Measurements from ENCODE around the gene BLTP3B.

BLTP3B gene

GRCh38 chr12:100114574-100114973, 28.1 kb downstream of the BLTP3B start:
- Histone ChIP-seq H3K36me3 (ENCODE audit: control insufficient read depth, insufficient read depth, low read length) (no peaks in the 10 kb centered on the region), H3K9me3 (ENCODE audit: control insufficient read depth, insufficient read depth, low read depth, low read length) (0 out of 2 replicates have a peak, but pooled peaks cover 4% of the 10 kb centered on the region), H3K27me3 (ENCODE audit: control insufficient read depth, insufficient read depth, low read length) (no peaks in the 10 kb centered on the region), H3K9ac (ENCODE audit: low read length) (no peak overlapping the region), H3K4me1 (ENCODE audit: control insufficient read depth, insufficient read depth, low read length) (no peaks in the 10 kb centered on the region), H3K4me3 (ENCODE audit: low read depth, low read length) (no peak overlapping the region), H3K27ac (ENCODE audit: low read depth, low read length) (0 out of 2 replicates have a peak overlapping the region, but pooled peaks have one; percentile 38)

DNA sequence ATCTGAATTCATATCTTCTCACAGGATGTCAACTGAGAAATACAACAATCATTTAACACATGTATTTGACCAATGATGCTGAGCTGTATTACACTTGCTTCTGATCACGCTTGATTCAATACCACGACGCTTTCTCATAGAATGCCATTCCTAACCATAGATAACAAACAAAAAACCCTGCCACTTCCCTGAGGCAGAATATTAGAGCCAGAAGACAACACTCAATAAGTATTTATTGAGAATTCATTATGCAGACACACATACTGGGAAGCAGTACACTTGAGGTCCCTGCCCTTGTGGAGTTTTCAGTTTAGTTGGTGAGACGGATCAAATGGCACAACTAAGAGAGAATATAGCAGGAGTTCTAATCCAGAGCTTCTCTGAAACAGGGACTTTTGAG, 32.4 kb downstream of the BLTP3B start:
- H3K9ac ChIP-seq (ENCODE audit: low read length): no peak overlapping the region
- H3K4me3 ChIP-seq (ENCODE audit: low read depth, low read length): no peak overlapping the region
- no peaks in the 10 kb centered on the region for H3K4me1 ChIP-seq (ENCODE audit: control insufficient read depth, insufficient read depth, low read length)
- peaks cover 6% of the 10 kb centered on the region; the same call in 1 of the 2 replicates for H3K36me3 ChIP-seq (ENCODE audit: control insufficient read depth, insufficient read depth, low read length)
- no peaks in the 10 kb centered on the region for H3K27me3 ChIP-seq (ENCODE audit: control insufficient read depth, insufficient read depth, low read length)
- H3K9me3 ChIP-seq (ENCODE audit: control insufficient read depth, insufficient read depth, low read depth, low read length): no peaks in the 10 kb centered on the region; the same call in 1 of the 2 replicates
- H3K27ac ChIP-seq (ENCODE audit: low read depth, low read length): no peak overlapping the region

DNA sequence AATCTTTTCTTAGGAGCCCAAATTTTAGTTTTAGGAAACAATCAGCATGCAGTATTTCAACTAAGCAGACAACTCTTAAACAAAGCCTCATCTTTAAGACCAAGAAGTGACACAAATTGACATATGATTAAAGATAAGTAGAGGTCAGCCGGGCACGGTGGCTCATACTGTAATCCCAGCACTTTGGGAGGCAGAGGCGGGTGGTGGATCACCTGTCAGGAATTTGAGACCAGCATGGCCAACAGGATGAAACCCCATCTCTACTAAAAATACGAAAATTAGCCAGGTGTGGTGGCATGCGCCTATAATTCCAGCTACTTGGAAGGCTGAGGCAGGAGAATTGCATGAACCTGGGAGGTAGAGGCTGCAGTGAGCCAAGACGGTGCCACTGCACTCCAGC, 35.8 kb downstream of the BLTP3B start:
- Histone ChIP-seq H3K36me3 (ENCODE audit: control insufficient read depth, insufficient read depth, low read length) (peaks cover 6% of the 10 kb centered on the region), H3K9me3 (ENCODE audit: control insufficient read depth, insufficient read depth, low read depth, low read length) (no peaks in the 10 kb centered on the region; the same call in 1 of the 2 replicates), H3K27me3 (ENCODE audit: control insufficient read depth, insufficient read depth, low read length) (no peaks in the 10 kb centered on the region), H3K4me3 (ENCODE audit: low read depth, low read length) (no peak overlapping the region), H3K4me1 (ENCODE audit: control insufficient read depth, insufficient read depth, low read length) (no peaks in the 10 kb centered on the region), H3K9ac (ENCODE audit: low read length) (no peak overlapping the region), H3K27ac (ENCODE audit: low read depth, low read length) (no peak overlapping the region)

- no peaks in the 10 kb centered on the region for H3K27me3 ChIP-seq (ENCODE audit: control insufficient read depth, insufficient read depth, low read length)
- no peak overlapping the region for H3K4me3 ChIP-seq (ENCODE audit: low read depth, low read length)
- H3K36me3 ChIP-seq (ENCODE audit: control insufficient read depth, insufficient read depth, low read length): peaks cover 9% of the 10 kb centered on the region
- no peak overlapping the region for H3K9ac ChIP-seq (ENCODE audit: low read length)
- H3K27ac ChIP-seq (ENCODE audit: low read depth, low read length): no peak overlapping the region
- H3K9me3 ChIP-seq (ENCODE audit: control insufficient read depth, insufficient read depth, low read depth, low read length): no peaks in the 10 kb centered on the region; the same call in 1 of the 2 replicates
- no peaks in the 10 kb centered on the region for H3K4me1 ChIP-seq (ENCODE audit: control insufficient read depth, insufficient read depth, low read length)
These were observed 37.0 kb downstream of the BLTP3B start for GRCh38 chr12:100105661-100106060.

- no peak overlapping the region for H3K9ac ChIP-seq (ENCODE audit: low read length)
- peaks cover 23% of the 10 kb centered on the region for H3K36me3 ChIP-seq (ENCODE audit: control insufficient read depth, insufficient read depth, low read length)
- H3K9me3 ChIP-seq (ENCODE audit: control insufficient read depth, insufficient read depth, low read depth, low read length): no peaks in the 10 kb centered on the region
- H3K27me3 ChIP-seq (ENCODE audit: control insufficient read depth, insufficient read depth, low read length): no peaks in the 10 kb centered on the region
- no peaks in the 10 kb centered on the region for H3K4me1 ChIP-seq (ENCODE audit: control insufficient read depth, insufficient read depth, low read length)
- H3K4me3 ChIP-seq (ENCODE audit: low read depth, low read length): no peak overlapping the region
- no peak overlapping the region for H3K27ac ChIP-seq (ENCODE audit: low read depth, low read length)
These were observed 41.7 kb downstream of the BLTP3B start for GRCh38 chr12:100101000-100101399.
